ENCODE results near the gene NDST1.

Gene NDST1

GRCh38 chr5:150551066-150551465 lies 43.1 kb downstream of the NDST1 start:
- H3K9me3 ChIP-seq (ENCODE audit: control insufficient read depth, insufficient read depth, low read length) = no peaks in the 10 kb centered on the region
- no peaks in the 10 kb centered on the region for H3K27me3 ChIP-seq (ENCODE audit: control insufficient read depth, low read length)
- H3K4me3 ChIP-seq (ENCODE audit: low read length) = no peak overlapping the region
- H4K20me1 ChIP-seq (ENCODE audit: control insufficient read depth, insufficient read depth, low read depth, low read length) = no peaks in the 10 kb centered on the region
- no peak overlapping the region for H3K4me2 ChIP-seq (ENCODE audit: low read length)
- no peaks in the 10 kb centered on the region for H3K9me2 ChIP-seq (replicated peaks; ENCODE audit: control insufficient read depth, low read length)
- H3K79me2 ChIP-seq (ENCODE audit: control insufficient read depth, low read length) = no peaks in the 10 kb centered on the region
- no peaks in the 10 kb centered on the region; the same call in 1 of the 2 replicates for H3K36me3 ChIP-seq (ENCODE audit: control insufficient read depth, low read length)
- H3K27ac ChIP-seq (ENCODE audit: low read depth, low read length) = no peak overlapping the region
- H3K4me1 ChIP-seq (ENCODE audit: control insufficient read depth, low read length) = no peaks in the 10 kb centered on the region
- TF ChIP-seq EZH2phosphoT487 (IDR thresholded peaks at IDR 0.05; ENCODE audit: borderline replicate concordance, low read length) (no peak), CTCF (IDR thresholded peaks at IDR 0.05; ENCODE audit: low read depth, low read length, poor library complexity, severe bottlenecking) (no peak)
- H3F3A ChIP-seq (ENCODE audit: control insufficient read depth, insufficient read depth) = no peaks in the 10 kb centered on the region

- H4K20me1 ChIP-seq (ENCODE audit: control insufficient read depth, insufficient read depth, low read depth, low read length) = no peaks in the 10 kb centered on the region
Observed at GRCh38 chr5:150553402-150553801, 45.5 kb downstream of the NDST1 start.

GRCh38 chr5:150553911-150554310 lies 46.0 kb downstream of the NDST1 start:
- H3K4me3 ChIP-seq (ENCODE audit: low read length) = no peak overlapping the region
- H3K4me1 ChIP-seq (ENCODE audit: control insufficient read depth, low read length) = peaks cover 13% of the 10 kb centered on the region
- no peak overlapping the region for H3K4me2 ChIP-seq (ENCODE audit: low read length)
- H3K36me3 ChIP-seq (ENCODE audit: control insufficient read depth, low read length) = no peaks in the 10 kb centered on the region; the same call in 1 of the 2 replicates
- no peaks in the 10 kb centered on the region for H3F3A ChIP-seq (ENCODE audit: control insufficient read depth, insufficient read depth)
- TF ChIP-seq EZH2phosphoT487 (IDR thresholded peaks at IDR 0.05; ENCODE audit: borderline replicate concordance, low read length) (no peak), CTCF (IDR thresholded peaks at IDR 0.05; ENCODE audit: low read depth, low read length, poor library complexity, severe bottlenecking) (no peak)
- no peak overlapping the region for H3K27ac ChIP-seq (ENCODE audit: low read depth, low read length)
- H3K79me2 ChIP-seq (ENCODE audit: control insufficient read depth, low read length) = no peaks in the 10 kb centered on the region
- no peaks in the 10 kb centered on the region for H3K9me3 ChIP-seq (ENCODE audit: control insufficient read depth, insufficient read depth, low read length)
- no peaks in the 10 kb centered on the region for H3K9me2 ChIP-seq (replicated peaks; ENCODE audit: control insufficient read depth, low read length)
- no peaks in the 10 kb centered on the region for H3K27me3 ChIP-seq (ENCODE audit: control insufficient read depth, low read length)
- H4K20me1 ChIP-seq (ENCODE audit: control insufficient read depth, insufficient read depth, low read depth, low read length) = no peaks in the 10 kb centered on the region

More at GRCh38 chr5:150553402-150553801, 45.5 kb downstream of the NDST1 start:
- Histone ChIP-seq H3K4me2 (ENCODE audit: low read length) (no peak overlapping the region), H3K4me1 (ENCODE audit: control insufficient read depth, low read length) (peaks cover 13% of the 10 kb centered on the region), H3K9me2 (replicated peaks; ENCODE audit: control insufficient read depth, low read length) (no peaks in the 10 kb centered on the region), H3F3A (ENCODE audit: control insufficient read depth, insufficient read depth) (no peaks in the 10 kb centered on the region), H3K79me2 (ENCODE audit: control insufficient read depth, low read length) (no peaks in the 10 kb centered on the region), H3K27ac (ENCODE audit: low read depth, low read length) (no peak overlapping the region), H3K27me3 (ENCODE audit: control insufficient read depth, low read length) (no peaks in the 10 kb centered on the region), H3K9me3 (ENCODE audit: control insufficient read depth, insufficient read depth, low read length) (no peaks in the 10 kb centered on the region), H3K4me3 (ENCODE audit: low read length) (no peak overlapping the region), H3K36me3 (ENCODE audit: control insufficient read depth, low read length) (no peaks in the 10 kb centered on the region; the same call in 1 of the 2 replicates)
- no peak for TF ChIP-seq EZH2phosphoT487 (IDR thresholded peaks at IDR 0.05; ENCODE audit: borderline replicate concordance, low read length)
- no peak for TF ChIP-seq CTCF (IDR thresholded peaks at IDR 0.05; ENCODE audit: low read depth, low read length, poor library complexity, severe bottlenecking)
